Fibroblast of lung (primary cell): ENCODE data around the gene SYT17. TPM values are rescaled to one million over a fixed set of nuclear protein-coding genes. Genes with fewer than 3 reads are reported as not detected.

ENCODE experiments used
- DNase-seq, 2 donors: peaks; one replicate each; pipeline versions ENCODE4 v3.0.0 to v3.0.0-alpha.2; 2010; ENCODE audit warnings: low read depth in 2 of 2
- H2AFZ ChIP-seq: 2 replicates; pipeline ENCODE4 v1.5.1; 2012; ENCODE audit warnings: low read length, control low read depth, inconsistent platforms
- H3K27ac ChIP-seq: 2 replicates; pipeline ENCODE4 v1.5.1; 2011; ENCODE audit warnings: low read length, control low read depth; ENCODE audit not compliant: insufficient read depth
- H3K27me3 ChIP-seq: 2 replicates; pipeline ENCODE4 v1.5.1; 2011; ENCODE audit warnings: mild to moderate bottlenecking, low read length; ENCODE audit not compliant: control insufficient read depth, insufficient read depth
- H3K36me3 ChIP-seq: 2 replicates; pipeline ENCODE4 v1.5.1; 2011; ENCODE audit warnings: low read length; ENCODE audit not compliant: control insufficient read depth, insufficient read depth
- H3K4me1 ChIP-seq: 2 replicates; pipeline ENCODE4 v1.5.1; 2011; ENCODE audit warnings: low read length; ENCODE audit not compliant: control insufficient read depth, insufficient read depth; ENCODE audit errors: extremely low read depth
- H3K4me2 ChIP-seq: 2 replicates; pipeline ENCODE4 v1.5.1; 2011; ENCODE audit warnings: low read length, control low read depth; ENCODE audit not compliant: insufficient read depth; ENCODE audit errors: extremely low read depth
- H3K4me3 ChIP-seq, 4 experiments: fragments of 200-600 bp in 1 of 4; sonication (generic) in 1 of 4; replicated peaks in 1 of 4; 2 replicates each; pipeline ENCODE4 v1.5.1; 2011 to 2016; ENCODE audit warnings: low read length in 4 of 4, low read depth in 3 of 4, mild to moderate bottlenecking in 3 of 4, control low read depth in 2 of 4, inconsistent platforms in 1 of 4, mixed read lengths in 1 of 4; ENCODE audit not compliant: insufficient read depth in 1 of 4; ENCODE audit errors: control extremely low read depth in 1 of 4
- H3K79me2 ChIP-seq: 2 replicates; pipeline ENCODE4 v1.5.1; 2012; ENCODE audit warnings: mild to moderate bottlenecking, low read length, inconsistent platforms; ENCODE audit not compliant: control insufficient read depth, insufficient read depth
- H3K9ac ChIP-seq: 2 replicates; pipeline ENCODE4 v1.5.1; 2011; ENCODE audit warnings: mild to moderate bottlenecking, low read length, control low read depth; ENCODE audit not compliant: insufficient read depth
- H3K9me3 ChIP-seq: 2 replicates; pipeline ENCODE4 v1.5.1; 2012; ENCODE audit warnings: low read depth, low read length; ENCODE audit not compliant: control insufficient read depth, insufficient read depth
- H4K20me1 ChIP-seq: 2 replicates; pipeline ENCODE4 v1.5.1; 2011; ENCODE audit warnings: low read length; ENCODE audit not compliant: control insufficient read depth, insufficient read depth; ENCODE audit errors: extremely low read depth
- CTCF ChIP-seq, 2 donors: IDR thresholded peaks in 1 of 2; conservative IDR thresholded peaks in 1 of 2; 1 replicate in 1 of 2; 2 replicates in 1 of 2; pipeline ENCODE4 v1.5.1; 2011 to 2012; ENCODE audit warnings: low read length in 2 of 2, control low read depth in 1 of 2, inconsistent platforms in 1 of 2, low read depth in 1 of 2, mild to moderate bottlenecking in 1 of 2
- EZH2 ChIP-seq: IDR thresholded peaks from 2 replicates; pipeline ENCODE4 v1.5.1; 2012; ENCODE audit warnings: low read length, control low read depth, mild to moderate bottlenecking; ENCODE audit errors: missing control alignments
- polyA plus RNA-seq, 2 donors: library from polyadenylated mRNA; depleted of rRNA in 1 of 2; stranded (reverse) in 1 of 2; unstranded in 1 of 2; fragments of >200 nt; gene quantifications; 2 replicates each; pipeline ENCODE4 v1.2.1, GENCODE V29; 2011 to 2012; ENCODE audit warnings: missing spikeins in 1 of 2
- total RNA-seq: library from RNA; depleted of rRNA; stranded (reverse); fragments of >200 nt; gene quantifications from 2 replicates; pipeline ENCODE4 v1.2.1, GENCODE V29; 2014

The SYT17 gene
- total and polyA plus RNA-seq, 2 donors (not counting 1 experiment from before 2014, with no cell fraction given) = 0.33 TPM; not detected in 1

- TF ChIP-seq CTCF (conservative IDR thresholded peaks at IDR 0.05 in 1 of 2, IDR thresholded peaks at IDR 0.05 in 1 of 2; ENCODE audit: low read depth in 1 of 2, low read length in 2 of 2) = no peak
These were observed 57.6 kb downstream of the SYT17 start for GRCh38 chr16:19225651-19226050.

GRCh38 chr16:19227643-19228042 lies 59.6 kb downstream of the SYT17 start:
- TF ChIP-seq CTCF (conservative IDR thresholded peaks at IDR 0.05 in 1 of 2, IDR thresholded peaks at IDR 0.05 in 1 of 2; ENCODE audit: low read depth in 1 of 2, low read length in 2 of 2) (no peak), EZH2 (no peak)
- DNase-seq = peak in 1 of 2 donors; percentile 27
- no peaks in the 10 kb centered on the region for H3K36me3 ChIP-seq
- no peak overlapping the region for H3K4me2 ChIP-seq
- H3K79me2 ChIP-seq = no peaks in the 10 kb centered on the region
- no peak overlapping the region for H3K9ac ChIP-seq
- no peak overlapping the region for H3K27ac ChIP-seq
- no peaks in the 10 kb centered on the region for H3K9me3 ChIP-seq
- no peak overlapping the region for H3K4me3 ChIP-seq
- no peaks in the 10 kb centered on the region for H3K4me1 ChIP-seq
- no peaks in the 10 kb centered on the region for H3K27me3 ChIP-seq
- H2AFZ ChIP-seq = no peak overlapping the region
- H4K20me1 ChIP-seq = no peaks in the 10 kb centered on the region

More at GRCh38 chr16:19225651-19226050, 57.6 kb downstream of the SYT17 start:
- no peaks in the 10 kb centered on the region for H3K79me2 ChIP-seq
- H3K9me3 ChIP-seq = no peaks in the 10 kb centered on the region
- H2AFZ ChIP-seq = no peak overlapping the region
- no peaks in the 10 kb centered on the region for H3K36me3 ChIP-seq
- no peak overlapping the region for H3K4me3 ChIP-seq
- H4K20me1 ChIP-seq = no peaks in the 10 kb centered on the region
- no peaks in the 10 kb centered on the region for H3K27me3 ChIP-seq
- no peak for DNase-seq
- no peaks in the 10 kb centered on the region for H3K4me1 ChIP-seq
- H3K4me2 ChIP-seq = no peak overlapping the region
- no peak overlapping the region for H3K9ac ChIP-seq
- no peak overlapping the region for H3K27ac ChIP-seq

- Histone ChIP-seq H3K9ac (no peak overlapping the region), H3K79me2 (no peaks in the 10 kb centered on the region), H3K4me3 (no peak overlapping the region), H3K9me3 (no peaks in the 10 kb centered on the region), H3K27ac (no peak overlapping the region), H3K4me2 (no peak overlapping the region), H2AFZ (no peak overlapping the region), H3K4me1 (no peaks in the 10 kb centered on the region), H4K20me1 (no peaks in the 10 kb centered on the region), H3K27me3 (no peaks in the 10 kb centered on the region), H3K36me3 (no peaks in the 10 kb centered on the region)
- TF ChIP-seq EZH2 (no peak), CTCF (conservative IDR thresholded peaks at IDR 0.05 in 1 of 2, IDR thresholded peaks at IDR 0.05 in 1 of 2; ENCODE audit: low read depth in 1 of 2, low read length in 2 of 2) (no peak)
- DNase-seq = peak in 1 of 2 donors; percentile 12
These were observed 60.0 kb downstream of the SYT17 start for GRCh38 chr16:19228052-19228451.
